Mammary epithelial cell (primary cell): ENCODE results near the gene TMPRSS3.

Experiments used
- CTCF ChIP-seq, 2 donors: IDR thresholded peaks in 1 of 2; conservative IDR thresholded peaks in 1 of 2; 2 replicates each; pipeline ENCODE4 v1.5.1; 2011 to 2012; ENCODE audit warnings: inconsistent platforms in 2 of 2, low read length in 2 of 2, mild to moderate bottlenecking in 2 of 2, control low read depth in 1 of 2, low read depth in 1 of 2; ENCODE audit not compliant: insufficient read depth in 1 of 2; ENCODE audit errors: extremely low read depth in 1 of 2
- EZH2 ChIP-seq: IDR thresholded peaks from 2 replicates; pipeline ENCODE4 v1.6.1; 2012; ENCODE audit warnings: low read length, inconsistent platforms, borderline replicate concordance

GRCh38 chr21:42390193-42390592 lies 5.7 kb downstream of the TMPRSS3 start:
- no peak for TF ChIP-seq CTCF (conservative IDR thresholded peaks at IDR 0.05 in 1 of 2, IDR thresholded peaks at IDR 0.05 in 1 of 2; ENCODE audit: extremely low read depth in 1 of 2, insufficient read depth in 1 of 2, low read depth in 1 of 2, low read length in 2 of 2)
- no peak for TF ChIP-seq EZH2
